ENCODE measurements around the gene ASCL4. TPM values are rescaled to one million over a fixed set of nuclear protein-coding genes. Genes with fewer than 3 reads are reported as not detected.

The ASCL4 gene
- total RNA-seq, 1 experiment from 2014 or later = not detected

- no peak for TF ChIP-seq ZNF532 (CRISPR knock-in tag; IDR thresholded peaks at IDR 0.05; ENCODE audit: borderline replicate concordance)
Measured at GRCh38 chr12:107759410-107759809, 15.1 kb upstream of the ASCL4 start (continued).

DNA sequence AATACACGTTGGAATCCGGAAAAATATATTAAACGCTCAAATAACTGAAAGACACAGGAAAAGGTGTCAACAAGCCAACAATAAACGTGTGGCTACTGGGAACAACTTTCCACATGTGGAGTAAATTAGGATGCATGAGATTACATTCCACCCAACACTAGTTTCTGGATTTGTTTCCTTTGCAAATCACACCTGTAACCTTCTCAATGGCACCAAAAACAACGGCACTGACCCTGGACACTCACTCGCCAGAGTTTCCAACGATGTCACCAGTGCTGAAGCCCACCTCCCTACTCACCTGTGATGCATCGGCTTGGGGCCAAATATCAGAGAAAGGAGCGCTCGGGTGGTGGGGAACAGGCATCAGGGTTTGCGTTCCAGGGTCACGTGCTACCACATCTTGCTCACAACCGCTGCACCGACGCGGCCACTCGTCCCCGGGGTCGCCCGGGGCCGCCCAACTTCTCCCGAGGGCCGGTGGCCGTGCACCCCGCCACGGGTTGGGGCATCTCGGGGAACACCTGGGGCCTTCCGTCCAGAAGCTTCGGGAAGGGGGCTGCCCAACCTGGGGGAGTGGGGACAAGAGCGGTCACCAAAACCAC lies 14.2 kb upstream of the ASCL4 start:
- Mint-ChIP-seq H3K27ac (peak overlapping the region; percentile 34), H3K4me1 (peaks cover 14% of the 10 kb centered on the region), H3K4me3 (peak overlapping the region; percentile 88), H3K9me3 (no peaks in the 10 kb centered on the region), H3K27me3 (ENCODE audit: low read depth) (peaks cover 17% of the 10 kb centered on the region), H3K36me3 (peaks cover 9% of the 10 kb centered on the region)
- POLR2A ChIA-PET = no interaction called here
- ATAC-seq (peak; percentile 11), DNase-seq (ENCODE audit: low spot score) (peak; percentile 30)
- TF ChIP-seq ZSCAN18 (CRISPR knock-in tag; IDR thresholded peaks at IDR 0.05) (no peak), FOXP1 (CRISPR knock-in tag; IDR thresholded peaks at IDR 0.05; ENCODE audit: borderline replicate concordance) (0 out of 2 replicates have a peak, but pooled peaks have one; percentile 11), IRF2 (CRISPR knock-in tag; IDR thresholded peaks at IDR 0.05; ENCODE audit: borderline replicate concordance, low read depth) (no peak), SMAD4 (CRISPR knock-in tag; IDR thresholded peaks at IDR 0.05) (no peak), ZNF396 (CRISPR knock-in tag; IDR thresholded peaks at IDR 0.05; ENCODE audit: borderline replicate concordance) (no peak), USF2 (CRISPR knock-in tag; IDR thresholded peaks at IDR 0.05) (peak; percentile 82), PREB (CRISPR knock-in tag; IDR thresholded peaks at IDR 0.05; ENCODE audit: borderline replicate concordance) (no peak), USF1 (CRISPR knock-in tag; IDR thresholded peaks at IDR 0.05) (peak; percentile 79)
- TF ChIP-seq, protein P1, sequence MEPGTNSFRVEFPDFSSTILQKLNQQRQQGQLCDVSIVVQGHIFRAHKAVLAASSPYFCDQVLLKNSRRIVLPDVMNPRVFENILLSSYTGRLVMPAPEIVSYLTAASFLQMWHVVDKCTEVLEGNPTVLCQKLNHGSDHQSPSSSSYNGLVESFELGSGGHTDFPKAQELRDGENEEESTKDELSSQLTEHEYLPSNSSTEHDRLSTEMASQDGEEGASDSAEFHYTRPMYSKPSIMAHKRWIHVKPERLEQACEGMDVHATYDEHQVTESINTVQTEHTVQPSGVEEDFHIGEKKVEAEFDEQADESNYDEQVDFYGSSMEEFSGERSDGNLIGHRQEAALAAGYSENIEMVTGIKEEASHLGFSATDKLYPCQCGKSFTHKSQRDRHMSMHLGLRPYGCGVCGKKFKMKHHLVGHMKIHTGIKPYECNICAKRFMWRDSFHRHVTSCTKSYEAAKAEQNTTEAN (CRISPR knock-in tag; IDR thresholded peaks at IDR 0.05) = no peak
- CTCF ChIA-PET = interaction anchor here (0.6 to 0.8 kb wide), 2 partner anchors 125 to 151 kb away, joined by 3 read pairs; no protein-coding TSS in a partner anchor

- DNase-seq (ENCODE audit: low spot score) (peak; percentile 92), ATAC-seq (peak; percentile 92)
- H3K36me3 Mint-ChIP-seq = peaks cover 9% of the 10 kb centered on the region
- peaks cover 14% of the 10 kb centered on the region for H3K4me1 Mint-ChIP-seq
- H3K4me3 Mint-ChIP-seq = peak within 1 kb of the TSS; percentile 88
- no peaks in the 10 kb centered on the region for H3K9me3 Mint-ChIP-seq
- POLR2A ChIA-PET = no interaction called here
- H3K27me3 Mint-ChIP-seq (ENCODE audit: low read depth) = peaks cover 17% of the 10 kb centered on the region
- CTCF ChIA-PET = interaction anchor here (0.8 to 2.2 kb wide), 5 partner anchors 90 to 151 kb away, joined by 3 to 15 read pairs (median 3); no protein-coding TSS in a partner anchor
- peak within 1 kb of the TSS; percentile 34 for H3K27ac Mint-ChIP-seq
- TF ChIP-seq, protein P2, sequence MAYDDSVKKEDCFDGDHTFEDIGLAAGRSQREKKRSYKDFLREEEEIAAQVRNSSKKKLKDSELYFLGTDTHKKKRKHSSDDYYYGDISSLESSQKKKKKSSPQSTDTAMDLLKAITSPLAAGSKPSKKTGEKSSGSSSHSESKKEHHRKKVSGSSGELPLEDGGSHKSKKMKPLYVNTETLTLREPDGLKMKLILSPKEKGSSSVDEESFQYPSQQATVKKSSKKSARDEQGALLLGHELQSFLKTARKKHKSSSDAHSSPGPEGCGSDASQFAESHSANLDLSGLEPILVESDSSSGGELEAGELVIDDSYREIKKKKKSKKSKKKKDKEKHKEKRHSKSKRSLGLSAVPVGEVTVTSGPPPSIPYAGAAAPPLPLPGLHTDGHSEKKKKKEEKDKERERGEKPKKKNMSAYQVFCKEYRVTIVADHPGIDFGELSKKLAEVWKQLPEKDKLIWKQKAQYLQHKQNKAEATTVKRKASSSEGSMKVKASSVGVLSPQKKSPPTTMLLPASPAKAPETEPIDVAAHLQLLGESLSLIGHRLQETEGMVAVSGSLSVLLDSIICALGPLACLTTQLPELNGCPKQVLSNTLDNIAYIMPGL (CRISPR knock-in tag; IDR thresholded peaks at IDR 0.05) = peak; percentile 65
- TF ChIP-seq FOXP4 (CRISPR knock-in tag; IDR thresholded peaks at IDR 0.05) = 0 out of 2 replicates have a peak, but pooled peaks have one; percentile 68
- no peak for TF ChIP-seq ZNF423 (CRISPR knock-in tag; IDR thresholded peaks at IDR 0.05)
Measured at GRCh38 chr12:107760809-107761501, 13.5 kb upstream of the ASCL4 start, which contains the start of gene PRDM4. Gene PRDM4 (minus strand): TSS chr12:107761137. CDS start chr12:107760515, 622 bp downstream.
